Right lobe of liver (tissue), 4 donors: ENCODE results near the gene S100A16.

Experiments used
- CTCF ChIP-seq, 4 donors: fragments of 200-600 bp in 3 of 4; fragments of 450-650 bp in 1 of 4; IDR thresholded peaks; one replicate each; pipeline versions ENCODE4 v1.5.1 to v1.8.0; 2016 to 2022; ENCODE audit warnings: antibody characterized with exemption in 4 of 4, mild to moderate bottlenecking in 2 of 4
- POLR2A ChIP-seq: fragments of 450-650 bp; IDR thresholded peaks from one replicate; pipeline ENCODE4 v1.6.1; 2017; ENCODE audit warnings: antibody characterized with exemption, mild to moderate bottlenecking
- donor health status: DM: no; HTN: no; CAD: no.
- donor health status: DM: no; HTN: no; CAD: no.
- donor health status: DM: no; HTN: yes; CAD: no.

- no peak for TF ChIP-seq CTCF (IDR thresholded peaks at IDR 0.05)
- no peak for TF ChIP-seq POLR2A
These were observed 16.4 kb upstream of the S100A16 start for GRCh38 chr1:153629343-153629665.
